Upper lobe of left lung (tissue), 4 donors: ENCODE data around the gene HNRNPA1L2.
"Not testable (repeated sequence)": the region's sequence is repeated elsewhere in the genome, so short reads cannot be mapped to it uniquely, and the experiment has no call there.

ENCODE experiments used
- CTCF ChIP-seq, 6 experiments: fragments of 450-650 bp in 4 of 6; fragments of 200-600 bp in 2 of 6; sonication (generic) in 2 of 6; IDR thresholded peaks; one replicate each; pipeline ENCODE4 v1.5.1; 2016 to 2019; ENCODE audit warnings: antibody characterized with exemption in 6 of 6
- EP300 ChIP-seq, 4 donors: sonication (generic); formaldehyde crosslinking; IDR thresholded peaks; one replicate each; pipeline ENCODE4 v1.5.1; 2017; ENCODE audit warnings: antibody characterized with exemption in 4 of 4, control low read depth in 2 of 4
- POLR2A ChIP-seq, 4 donors: fragments of 450-650 bp; IDR thresholded peaks; one replicate each; pipeline ENCODE4 v1.5.1; 2016 to 2017; ENCODE audit warnings: antibody characterized with exemption in 4 of 4, mild to moderate bottlenecking in 2 of 4

GRCh38 chr13:52594295-52594694 is 47.9 kb upstream of the HNRNPA1L2 start:
- TF ChIP-seq POLR2A, EP300, CTCF (IDR thresholded peaks at IDR 0.05): not testable (repeated sequence)
